ENCODE results near the gene MSH3.
"Not testable (repeated sequence)": the region's sequence is repeated elsewhere in the genome, so short reads cannot be mapped to it uniquely, and the experiment has no call there.

MSH3 gene

DNA sequence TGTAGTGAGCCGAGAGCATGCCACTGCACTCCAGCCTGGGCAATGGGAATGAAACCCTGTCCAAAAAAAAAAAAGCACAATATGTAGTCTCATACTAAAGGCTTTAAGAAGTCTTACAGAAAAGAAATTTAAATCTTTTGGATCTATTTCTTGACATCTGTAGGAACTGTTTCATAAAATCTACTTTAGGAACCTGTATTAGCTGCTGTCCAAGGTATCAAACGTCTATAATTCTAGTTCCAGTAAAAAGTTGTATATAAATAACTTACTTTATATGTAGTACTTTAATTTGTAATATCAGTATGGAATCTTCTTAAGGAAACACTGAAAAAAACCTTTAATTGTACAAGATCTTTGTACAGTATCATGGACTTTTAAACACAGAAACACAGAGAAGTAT lies 199.0 kb downstream of the MSH3 start:
- ATAC-seq = no peak
- no peak for DNase-seq

DNA sequence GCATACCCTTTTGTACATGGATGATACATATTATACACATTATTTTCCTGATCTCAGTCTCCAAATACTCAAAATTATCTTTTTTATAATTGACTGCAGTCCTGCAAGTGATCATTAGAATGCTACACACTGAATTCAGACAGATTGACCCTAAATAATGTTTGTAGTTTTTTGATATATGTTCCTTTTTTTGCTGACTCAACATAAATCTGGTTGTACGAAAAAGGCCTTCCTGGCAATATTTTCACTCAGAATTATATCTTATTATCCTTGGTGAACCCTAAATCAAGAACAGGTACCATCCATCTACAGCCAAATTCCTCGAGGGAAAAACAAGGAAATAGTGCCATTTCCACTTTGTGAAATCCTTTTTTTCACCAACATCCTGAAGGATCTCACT lies 200.1 kb downstream of the MSH3 start:
- DNase-seq (no peak), ATAC-seq (no peak)

DNA sequence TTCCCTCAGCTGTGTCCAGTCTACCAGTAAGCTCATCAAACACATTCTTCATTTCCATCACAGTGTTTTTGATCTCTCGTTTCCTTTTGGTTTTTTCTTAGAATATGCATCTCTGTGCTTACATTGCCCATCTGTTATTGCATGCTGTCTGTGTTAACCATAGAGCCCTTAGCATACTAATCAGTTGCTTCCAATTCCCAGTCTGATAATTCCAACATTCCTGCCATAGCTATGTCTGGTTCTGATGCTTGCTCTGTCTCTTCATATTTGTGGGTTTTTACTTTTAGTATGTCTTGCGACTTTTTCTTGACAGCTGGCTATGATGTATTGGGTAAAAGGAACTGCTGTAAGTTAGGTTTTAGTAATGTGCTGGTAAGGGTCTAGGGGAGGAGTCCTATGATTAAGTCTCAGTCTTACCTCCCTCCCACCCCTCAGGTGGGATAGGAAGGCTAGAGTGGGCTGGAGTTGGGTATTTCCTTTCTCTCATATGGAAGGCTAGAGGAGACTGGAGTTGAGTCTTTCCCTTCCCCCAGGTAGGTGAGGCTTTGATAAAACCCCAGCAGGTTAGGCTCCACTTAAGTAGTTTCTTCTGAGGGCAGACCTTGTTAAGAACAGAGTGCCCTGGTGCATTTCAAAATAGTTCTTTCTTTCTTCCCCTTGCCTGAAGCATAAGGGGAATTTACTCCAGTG lies 206.6 kb downstream of the MSH3 start:
- ATAC-seq = no peak
- DNase-seq = no peak

DNA sequence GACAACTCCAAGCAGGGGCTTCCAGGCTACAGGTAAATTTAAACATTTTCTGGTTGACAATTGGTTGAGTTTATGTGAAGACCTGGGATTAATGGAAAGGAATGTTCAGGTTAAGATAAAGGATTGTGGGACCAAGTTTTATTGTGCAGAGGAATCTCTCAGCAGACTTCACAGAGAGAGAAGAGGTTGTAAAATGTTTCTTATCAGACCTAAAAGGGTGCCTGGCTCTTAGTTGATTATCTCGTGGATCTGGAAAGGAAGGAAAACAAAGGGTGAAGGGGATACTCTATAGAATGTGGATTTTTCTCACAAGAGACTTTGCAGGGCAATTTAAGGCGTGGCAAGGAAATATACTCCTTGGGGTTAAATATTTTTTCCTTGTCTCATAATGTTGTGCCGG lies 209.3 kb downstream of the MSH3 start:
- ATAC-seq = no peak
- DNase-seq = no peak

DNA sequence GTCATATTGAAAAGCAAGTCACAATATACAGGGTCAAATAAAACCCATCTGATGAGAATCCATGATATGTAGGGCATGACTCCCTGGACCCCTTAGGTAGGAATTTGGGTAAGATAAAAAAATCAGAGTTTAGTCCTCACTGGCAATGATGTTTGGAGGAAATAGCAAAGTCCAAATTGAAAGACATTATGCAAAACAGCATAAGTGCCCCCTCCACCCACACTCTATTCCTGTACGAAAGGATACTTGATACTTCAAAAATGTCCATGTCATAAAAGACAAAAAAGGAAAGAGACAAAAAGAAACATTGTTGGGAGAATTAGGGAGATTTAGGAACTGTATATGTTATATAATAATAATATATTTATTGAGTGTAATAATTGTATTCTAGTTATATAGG lies 209.7 kb downstream of the MSH3 start:
- no peak for ATAC-seq

DNA sequence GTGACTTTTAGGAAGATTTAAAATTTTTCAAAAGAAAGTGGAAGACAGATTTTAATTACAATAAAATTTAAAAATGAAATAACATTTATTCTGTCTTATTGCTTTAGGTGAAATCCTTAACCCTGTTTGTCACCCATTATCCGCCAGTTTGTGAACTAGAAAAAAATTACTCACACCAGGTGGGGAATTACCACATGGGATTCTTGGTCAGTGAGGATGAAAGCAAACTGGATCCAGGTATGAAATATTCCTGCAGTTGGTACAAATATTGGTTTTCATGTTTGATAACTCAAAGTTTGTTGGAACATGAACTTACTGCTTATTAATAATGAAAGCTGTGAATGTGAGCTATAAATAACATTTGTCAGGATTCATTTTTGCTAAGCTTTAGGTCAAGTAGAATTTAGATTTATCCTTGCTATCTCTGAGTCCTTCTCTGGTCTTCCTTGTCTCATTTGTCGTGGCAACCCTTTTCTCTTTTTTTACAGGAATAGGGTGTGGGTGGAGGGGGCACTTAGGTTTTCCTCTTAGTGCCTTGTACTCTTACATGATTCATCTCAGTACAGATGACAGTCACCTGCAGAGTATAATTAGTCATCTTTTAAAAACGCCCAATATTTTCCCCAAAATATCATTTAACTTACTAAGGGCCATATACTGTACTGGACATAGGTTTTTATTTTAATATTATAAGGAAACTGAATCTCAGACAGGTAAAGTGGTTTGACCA lies 210.4 kb downstream of the MSH3 start:
- DNase-seq (peak; percentile 9), ATAC-seq (peak; percentile 92)

More for the DNA sequence above, 209.7 kb downstream of the MSH3 start:
- DNase-seq = no peak

DNA sequence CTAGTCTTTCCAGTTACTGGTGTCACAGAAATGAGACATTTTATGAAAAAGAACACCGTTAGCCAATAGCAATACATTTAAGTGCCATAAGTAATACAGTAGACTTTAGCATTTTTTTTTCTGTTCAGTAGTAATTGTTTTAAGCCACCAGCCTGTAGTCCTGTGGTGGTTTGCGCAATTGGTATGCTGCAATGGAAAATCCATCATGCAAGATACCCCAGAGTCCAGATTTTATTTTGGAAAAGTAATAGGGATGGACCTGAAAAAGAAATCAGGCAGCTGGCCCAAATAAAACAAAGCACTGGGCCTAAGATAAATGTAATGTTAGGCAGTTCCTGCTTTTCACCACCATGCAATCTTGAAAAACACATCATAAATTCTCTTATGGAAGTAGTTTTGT lies 211.1 kb downstream of the MSH3 start:
- DNase-seq = no peak
- ATAC-seq = no peak

DNA sequence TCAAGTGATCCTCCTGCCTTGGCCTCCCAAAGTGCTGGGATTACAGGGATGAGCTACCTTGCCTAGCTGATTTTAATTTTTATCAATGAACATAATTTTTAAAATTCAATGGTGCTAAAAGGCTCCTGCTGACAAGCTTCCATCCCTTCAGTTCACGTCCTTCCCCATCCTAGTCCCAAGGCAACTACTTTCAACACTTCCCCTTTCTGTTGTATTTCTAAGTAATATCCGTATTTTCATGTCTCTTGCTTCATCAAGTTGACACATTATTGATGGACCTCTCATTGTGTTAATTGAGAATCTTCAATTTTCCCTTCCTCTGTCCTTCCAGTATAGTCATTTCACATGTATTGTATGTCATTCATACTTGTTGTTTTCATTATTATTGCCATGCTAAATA lies 211.9 kb downstream of the MSH3 start:
- DNase-seq (no peak), ATAC-seq (no peak)

DNA sequence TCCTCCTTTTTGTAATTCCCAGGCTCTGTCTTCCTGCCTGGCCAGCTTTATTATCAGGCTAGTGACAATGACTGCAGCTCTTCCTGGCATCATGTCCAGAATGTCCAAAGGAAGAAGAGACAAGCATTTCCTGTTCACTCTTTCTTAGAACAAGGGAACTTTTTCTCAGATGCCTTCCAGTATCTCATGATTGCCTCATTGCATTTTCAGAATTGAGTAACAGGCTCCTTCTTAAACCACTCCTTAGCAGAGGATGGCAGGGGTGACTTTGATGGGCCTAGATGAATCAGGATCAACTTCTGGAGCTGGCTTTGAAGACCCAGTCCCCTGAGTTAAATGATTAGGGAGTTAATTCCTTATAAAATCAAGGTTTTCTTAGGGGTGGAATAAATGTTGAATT lies 212.8 kb downstream of the MSH3 start:
- DNase-seq (no peak), ATAC-seq (no peak)

DNA sequence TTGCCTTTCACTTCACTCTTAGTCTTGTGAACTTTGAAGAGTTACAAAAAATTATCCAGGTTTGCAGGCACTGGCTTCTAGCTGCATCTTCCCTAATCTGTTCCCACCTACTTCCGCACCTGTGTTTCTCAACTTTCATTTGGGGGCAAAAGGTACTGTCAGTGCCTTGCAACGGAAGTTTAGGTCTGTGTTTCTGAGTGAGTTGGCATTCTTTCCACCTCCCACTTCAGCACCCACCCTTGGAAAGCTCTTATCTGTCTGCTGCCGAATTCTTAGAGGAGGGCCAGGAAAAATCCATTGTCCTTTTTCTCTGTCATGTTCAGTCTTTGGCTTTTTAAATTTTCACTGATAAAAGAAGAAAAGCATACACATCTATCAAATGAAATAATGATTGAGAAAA lies 216.0 kb downstream of the MSH3 start:
- ATAC-seq (no peak), DNase-seq (no peak)

DNA sequence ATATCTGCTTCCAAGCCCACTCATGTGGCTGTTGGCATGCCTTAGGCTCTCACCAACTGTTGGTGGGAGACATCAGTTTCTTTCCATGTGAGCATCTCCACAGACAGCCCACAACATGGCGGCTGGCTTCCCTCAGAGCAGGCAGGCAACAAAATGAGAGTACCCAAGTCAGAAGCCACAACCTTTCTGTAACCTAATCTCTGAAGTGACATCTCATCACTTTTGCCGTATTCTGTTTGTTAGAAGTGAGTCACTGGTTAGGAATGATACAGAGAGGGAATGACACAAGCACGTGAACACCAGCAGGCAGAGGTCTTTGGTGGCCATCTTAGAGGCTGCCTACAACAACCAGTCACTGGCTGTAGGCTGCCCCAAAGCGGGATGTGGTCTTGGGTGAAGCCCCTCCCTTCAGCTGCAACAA lies 217.1 kb downstream of the MSH3 start:
- DNase-seq (peak; percentile 54), ATAC-seq (peak; percentile 95)

DNA sequence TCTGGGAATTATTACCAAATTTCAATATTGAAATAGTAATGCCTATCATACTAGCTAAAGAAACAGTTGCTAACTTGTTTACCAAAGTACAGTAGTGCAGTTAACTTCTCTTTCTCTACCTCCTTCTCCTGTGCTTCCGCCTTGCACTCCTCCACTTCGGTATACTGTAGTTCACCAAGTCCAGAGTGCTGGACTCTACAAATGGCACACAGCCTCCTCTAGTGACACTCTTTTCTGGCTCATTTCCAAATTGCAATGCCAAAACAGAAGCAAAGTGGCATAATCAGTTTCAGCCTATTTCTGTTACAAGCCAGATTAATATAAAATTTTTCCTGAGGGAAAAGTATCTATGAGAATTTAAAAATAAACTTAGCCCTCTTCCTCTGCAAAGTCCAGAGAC lies 219.7 kb downstream of the MSH3 start:
- DNase-seq (no peak), ATAC-seq (no peak)

DNA sequence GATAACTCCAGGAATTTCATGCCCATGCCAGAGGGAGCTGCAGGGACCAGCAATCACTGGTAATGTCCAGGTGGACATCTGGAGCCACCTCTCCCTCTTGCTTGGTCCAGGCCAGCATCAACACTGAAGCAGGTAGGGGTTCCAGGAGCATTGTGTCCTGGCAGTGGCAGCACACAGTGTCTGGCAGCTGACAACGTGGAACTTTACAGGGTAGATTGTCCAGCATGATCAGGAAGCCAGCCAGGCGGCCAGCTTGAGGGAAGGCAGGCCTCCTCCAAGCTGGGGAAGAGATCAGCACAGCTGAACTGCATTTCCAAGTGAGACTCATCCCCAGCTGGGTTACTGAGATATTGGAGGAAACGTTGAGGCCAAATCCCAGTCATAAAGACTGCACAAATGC lies 223.1 kb downstream of the MSH3 start:
- ATAC-seq (no peak), DNase-seq (no peak)

DNA sequence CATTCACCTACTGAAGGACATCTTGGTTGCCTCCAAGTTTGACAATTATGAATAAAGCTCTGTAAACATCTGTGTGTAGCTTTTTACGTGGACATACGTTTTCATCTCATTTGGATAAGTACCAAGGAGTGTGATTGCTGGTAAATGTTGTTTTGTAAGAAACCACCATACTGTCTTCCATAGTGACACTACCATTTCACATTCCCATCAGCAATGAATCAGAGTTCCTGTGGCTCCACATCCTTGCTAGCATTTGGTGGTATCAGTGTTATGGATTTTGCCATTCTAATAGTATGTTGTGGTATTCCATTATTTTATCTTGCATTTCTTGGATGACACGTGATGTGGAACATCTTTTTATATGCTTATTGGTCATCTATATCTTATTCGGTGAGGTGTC lies 227.3 kb downstream of the MSH3 start:
- DNase-seq = no peak

DNA sequence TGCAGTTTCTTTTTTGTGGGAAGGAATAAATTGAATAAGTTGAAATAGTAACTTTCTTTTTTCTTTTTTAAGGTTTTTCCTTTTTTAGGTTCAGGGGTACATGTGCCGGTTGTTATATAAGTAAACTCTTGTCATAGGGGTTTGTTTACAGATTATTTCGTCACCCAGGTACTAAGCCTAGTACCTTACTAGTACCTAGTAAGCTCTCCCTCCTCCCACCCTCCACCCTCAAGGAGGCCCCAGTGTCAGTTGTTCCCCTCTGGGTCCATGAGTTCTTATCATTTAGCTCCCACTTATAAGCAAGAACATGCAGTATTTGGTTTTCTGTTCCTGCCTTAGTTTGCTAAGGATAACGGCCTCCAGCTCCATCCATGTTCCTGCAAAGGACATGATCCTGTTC lies 228.9 kb downstream of the MSH3 start:
- ATAC-seq, DNase-seq: not testable (repeated sequence)

More for the DNA sequence above, 227.3 kb downstream of the MSH3 start:
- ATAC-seq = no peak

DNA sequence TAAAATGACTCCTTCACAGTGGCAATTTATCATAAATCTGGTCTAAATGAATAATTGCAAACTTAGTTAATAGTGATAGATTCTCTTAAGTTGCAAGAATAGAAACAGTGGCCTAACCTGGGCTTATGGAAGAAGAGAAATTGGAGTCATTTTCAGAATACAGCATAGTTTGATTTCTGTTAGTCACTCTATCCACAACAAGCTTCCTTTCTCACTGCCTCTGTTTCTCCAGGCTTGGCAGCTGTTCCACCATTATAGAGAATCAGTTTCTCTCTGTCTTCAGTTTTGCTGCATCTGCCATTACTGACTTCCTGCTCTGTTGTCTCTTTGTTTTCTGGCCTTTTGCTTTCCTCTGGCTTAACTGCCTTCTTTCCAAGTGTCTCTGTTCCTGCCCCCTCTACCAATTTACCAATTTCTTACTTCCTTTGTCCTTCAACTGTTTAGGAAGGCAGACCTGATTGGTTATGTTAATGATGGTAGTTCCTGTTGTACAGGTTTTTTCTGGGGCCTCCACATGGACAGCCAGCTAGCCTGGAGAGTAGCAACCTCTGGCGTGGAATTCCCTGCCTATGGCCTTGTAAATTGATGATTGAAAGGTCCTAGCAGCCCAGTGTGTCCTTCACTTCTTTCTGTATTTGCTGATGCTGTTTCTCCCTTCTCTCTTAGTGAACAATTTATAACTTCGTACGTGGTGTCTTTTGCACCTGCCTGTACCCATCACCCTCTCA lies 229.8 kb downstream of the MSH3 start:
- DNase-seq (no peak), ATAC-seq (no peak)

DNA sequence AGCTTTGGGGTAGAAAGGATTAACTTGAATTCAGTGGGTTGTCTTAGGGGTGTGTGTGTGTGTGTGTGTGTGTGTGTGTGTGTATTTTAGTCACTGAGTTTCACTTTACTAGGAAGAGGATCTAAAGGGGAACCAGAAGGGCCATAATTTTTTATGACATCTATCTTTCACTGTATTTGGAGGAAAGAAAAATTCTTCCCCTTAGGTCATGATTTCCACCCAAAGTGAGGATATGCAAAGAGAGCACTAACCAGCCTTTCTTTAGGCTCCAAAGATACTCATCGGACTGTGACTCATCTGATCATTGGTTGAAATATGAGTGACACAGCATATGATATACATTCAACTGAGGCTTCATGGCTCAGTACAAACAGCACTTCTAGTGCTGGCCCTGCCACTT lies 230.5 kb downstream of the MSH3 start:
- DNase-seq (no peak), ATAC-seq (peak; percentile 95)

DNA sequence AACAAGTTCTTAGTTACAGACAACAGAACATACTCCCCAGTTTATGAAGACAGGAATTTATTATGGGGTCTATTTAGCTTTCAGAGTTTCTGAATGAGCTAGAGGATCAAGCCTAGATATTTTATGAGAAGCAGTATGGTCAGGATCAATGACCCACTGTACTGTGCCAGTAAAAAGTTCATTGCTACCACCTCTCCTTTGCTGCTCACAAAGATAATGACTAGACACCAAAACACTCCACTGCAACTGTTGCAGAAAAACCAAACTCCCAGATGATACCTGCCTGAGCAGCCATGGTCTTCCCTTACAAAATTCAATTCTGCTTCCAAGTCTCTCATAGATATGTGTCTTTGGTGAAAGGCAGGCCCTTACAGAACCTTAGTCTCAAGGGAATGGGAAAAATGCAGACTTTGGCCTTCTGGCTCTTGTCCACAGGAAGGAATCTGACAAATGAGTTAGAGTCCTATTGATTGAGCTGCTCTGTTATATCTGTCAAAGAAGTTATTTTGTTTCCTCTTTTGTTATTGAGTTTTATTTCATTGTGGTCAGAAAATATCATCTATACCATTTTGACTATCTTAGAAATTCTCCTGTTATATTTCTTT lies 231.0 kb downstream of the MSH3 start:
- ATAC-seq (no peak), DNase-seq (no peak)

DNA sequence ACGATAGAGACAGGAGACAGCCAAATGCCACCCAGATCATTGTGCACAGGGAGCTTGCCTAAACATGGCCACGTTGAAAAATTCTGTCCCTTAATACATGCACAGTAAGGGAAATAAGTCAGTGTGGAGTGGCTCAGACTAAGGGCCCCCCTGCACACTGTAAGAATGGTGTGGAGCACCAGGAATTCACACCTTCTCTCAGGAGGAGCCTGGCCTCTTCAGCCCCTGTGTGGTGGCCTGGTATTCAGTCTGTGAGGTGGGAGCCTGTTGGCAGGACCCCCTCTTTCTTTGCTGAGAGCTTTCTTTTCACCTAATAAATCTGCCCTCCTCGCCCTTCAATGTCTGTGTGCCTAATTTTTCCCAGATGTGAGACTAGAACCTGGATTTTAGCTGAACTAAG lies 239.6 kb downstream of the MSH3 start:
- no peak for DNase-seq

DNA sequence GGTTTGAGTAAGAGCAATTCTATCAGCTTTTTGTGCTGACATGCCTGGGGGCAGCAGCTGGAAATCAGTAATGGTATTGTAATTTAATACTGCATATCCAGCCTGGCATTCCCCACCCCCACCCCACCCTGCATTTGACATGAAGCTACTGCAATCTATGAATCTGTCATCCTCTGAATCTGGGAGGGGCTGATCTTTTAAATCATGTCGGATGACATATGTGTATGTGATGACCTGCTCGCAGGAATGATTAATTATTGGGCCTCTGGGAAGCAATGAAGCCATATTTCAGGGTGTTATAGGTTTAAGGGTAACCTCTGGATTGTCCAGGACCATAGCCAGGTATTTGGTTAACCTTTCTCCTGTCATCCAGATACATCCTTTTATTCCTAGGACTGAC lies 241.1 kb downstream of the MSH3 start:
- no peak for ATAC-seq

More for the DNA sequence above, 239.6 kb downstream of the MSH3 start:
- no peak for ATAC-seq

DNA sequence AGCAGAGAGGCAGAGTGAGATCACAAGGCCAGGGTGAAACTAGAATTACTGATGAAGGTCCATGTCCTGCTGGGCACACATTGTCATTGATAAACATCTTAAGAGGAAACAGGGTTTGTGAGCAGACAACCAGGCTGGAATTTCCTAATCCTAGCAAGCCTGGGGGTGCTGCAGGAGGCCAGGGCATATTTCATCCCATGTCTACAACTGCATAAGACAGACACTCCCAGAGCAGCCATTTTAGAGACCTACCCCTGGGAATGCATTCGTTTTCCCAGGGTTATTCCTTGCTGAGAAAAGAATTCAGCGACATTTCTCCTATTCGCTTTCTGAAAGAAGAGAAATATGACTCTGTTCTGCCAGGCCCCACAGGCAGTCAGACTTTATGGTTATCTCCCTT lies 248.2 kb downstream of the MSH3 start:
- not testable (repeated sequence) for ATAC-seq

More for the DNA sequence above, 241.1 kb downstream of the MSH3 start:
- no peak for DNase-seq

DNA sequence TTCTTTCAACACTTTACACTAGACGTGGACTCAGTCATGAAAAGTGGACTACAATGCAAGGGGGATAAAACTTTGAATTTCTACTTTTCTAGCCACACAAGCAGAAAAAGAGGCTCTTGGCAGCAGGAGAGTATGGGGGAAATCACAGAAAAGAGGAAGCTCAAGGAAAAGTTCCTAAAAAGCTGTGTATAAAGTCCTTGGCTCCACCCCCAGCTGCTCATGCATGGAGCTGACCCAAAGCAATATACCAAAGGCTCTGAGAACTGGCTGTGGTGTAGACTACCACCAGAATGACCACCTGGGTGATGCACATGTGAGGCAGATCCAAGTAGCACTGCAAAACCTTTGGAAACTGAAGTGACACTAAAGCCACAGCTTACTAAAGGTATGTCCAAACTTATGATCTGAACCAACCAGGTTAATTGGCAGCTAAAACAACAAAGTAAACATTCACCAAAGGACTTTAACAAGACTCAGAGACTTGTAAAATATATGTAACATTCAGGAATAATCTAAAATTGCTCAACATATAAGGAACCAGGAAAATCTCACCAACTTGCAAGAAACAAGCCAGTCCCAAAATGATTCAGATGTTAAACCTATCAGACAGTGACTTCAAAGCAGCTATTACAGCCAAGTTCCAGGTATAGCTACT lies 250.2 kb downstream of the MSH3 start:
- ATAC-seq = no peak
- no peak for DNase-seq

More for the DNA sequence above, 248.2 kb downstream of the MSH3 start:
- DNase-seq = not testable (repeated sequence)

Data from stimulated activated naive CD8-positive, alpha-beta T cell treated with anti-CD3 and anti-CD28 coated beads, Interleukin-15, Interleukin-2, amounts not matched to agents 100 U/mL and 50 U/mL, for 24 hours (primary cell).